Stimulated activated CD4-positive, alpha-beta T cell treated with anti-CD3 and anti-CD28 coated beads, Interleukin-1b, Interleukin-23, amount 100 ng/mL, for 4 hours (primary cell): ENCODE results near the gene PPWD1.
"Not testable (repeated sequence)": the region's sequence is repeated elsewhere in the genome, so short reads cannot be mapped to it uniquely, and the experiment has no call there.

Experiments used
- DNase-seq, 2 donors: peaks; one replicate each; pipeline ENCODE4 v3.0.0-alpha.2; 2020; ENCODE audit warnings: low read depth in 2 of 2

PPWD1 gene

DNA sequence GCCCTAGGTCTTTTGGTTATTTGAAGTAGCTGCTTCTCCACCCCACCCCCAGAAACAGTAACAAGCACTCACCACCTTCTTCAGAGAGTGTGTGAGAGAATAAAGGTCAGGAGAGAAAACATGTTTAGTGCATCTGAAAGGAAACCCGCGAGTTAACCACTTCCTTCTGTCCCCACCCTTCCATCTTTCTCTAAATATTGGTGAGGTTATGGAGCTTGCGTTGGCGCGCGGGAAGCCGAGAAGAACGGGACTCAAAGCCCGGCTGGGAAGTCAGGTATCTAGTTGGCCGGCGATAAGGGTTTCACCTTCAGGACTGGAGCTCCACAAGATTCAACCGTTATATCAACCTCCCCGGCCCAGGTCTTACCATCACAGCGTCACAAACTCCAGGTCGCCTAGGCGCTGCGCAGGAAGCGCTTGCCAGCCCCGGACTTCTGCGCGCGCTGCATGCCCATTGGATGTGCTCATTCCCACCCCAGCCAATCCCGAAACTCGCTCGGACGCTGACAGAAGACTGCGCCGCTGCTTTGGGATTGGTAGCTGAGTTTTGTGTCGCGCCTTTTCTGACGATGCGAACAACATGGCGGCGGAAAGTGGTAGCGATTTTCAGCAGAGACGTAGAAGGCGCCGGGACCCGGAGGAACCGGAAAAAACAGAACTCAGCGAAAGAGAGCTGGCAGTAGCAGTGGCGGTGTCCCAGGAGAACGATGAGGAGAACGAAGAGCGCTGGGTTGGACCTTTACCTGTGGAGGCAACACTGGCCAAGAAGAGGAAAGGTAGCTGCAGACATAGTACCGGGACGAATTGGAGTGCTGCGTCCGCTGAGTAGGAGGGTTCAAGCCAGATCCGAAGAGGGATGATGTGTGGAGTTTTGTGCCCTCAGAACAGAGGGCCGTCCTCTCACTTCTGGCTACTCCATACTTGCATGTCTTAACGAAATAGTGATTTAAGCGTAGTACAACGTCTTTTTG, at the start of gene PPWD1, which contains the start of gene CENPK:
Gene PPWD1 (plus strand): TSS at position 566 of the 971 bp plus-strand sequence. CDS start 15 bp downstream, at position 581.
Gene CENPK (minus strand): TSS at position 438 of the 971 bp plus-strand sequence. CDS start 8,261 bp downstream, outside the sequence.
- peak; percentile 87 to 89 for DNase-seq

DNA sequence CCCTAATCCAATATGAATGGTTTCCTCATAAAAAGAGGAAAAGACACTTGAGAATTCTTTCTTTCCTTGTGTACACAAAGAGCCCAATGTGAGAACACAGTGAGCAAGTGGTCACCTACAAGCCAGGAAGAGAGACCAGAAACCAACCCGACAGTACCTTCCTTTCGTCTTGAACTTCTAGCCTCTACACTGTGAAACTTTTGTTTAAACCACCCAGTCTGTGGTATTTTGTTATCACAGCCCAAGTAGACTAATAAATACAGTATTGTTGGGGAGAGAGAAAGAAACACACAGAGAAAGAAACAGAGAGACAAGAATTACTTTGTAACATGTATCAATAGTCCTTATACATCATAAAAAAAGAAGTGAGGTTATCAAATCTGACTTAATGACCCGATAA, 37.4 kb upstream of the PPWD1 start:
- no peak for DNase-seq

DNA sequence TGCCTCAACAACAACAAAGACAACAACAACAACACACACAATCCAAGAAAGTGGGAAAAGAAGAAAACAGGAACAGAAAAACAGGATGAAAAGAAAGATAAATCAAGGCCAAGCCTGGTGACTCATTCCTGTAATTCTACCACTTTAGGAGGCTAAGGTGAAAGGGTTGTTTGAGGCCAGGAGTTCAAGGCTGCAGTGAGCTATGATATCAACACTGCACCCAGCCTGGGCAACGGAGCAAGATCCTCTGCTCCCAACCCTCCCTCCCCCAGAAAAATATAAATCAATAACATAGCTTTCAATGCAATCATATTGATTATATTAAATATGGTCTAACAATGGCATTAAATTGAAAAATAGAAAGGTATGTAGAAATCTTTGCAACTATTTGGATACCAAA, 32.2 kb upstream of the PPWD1 start:
- DNase-seq: no peak

DNA sequence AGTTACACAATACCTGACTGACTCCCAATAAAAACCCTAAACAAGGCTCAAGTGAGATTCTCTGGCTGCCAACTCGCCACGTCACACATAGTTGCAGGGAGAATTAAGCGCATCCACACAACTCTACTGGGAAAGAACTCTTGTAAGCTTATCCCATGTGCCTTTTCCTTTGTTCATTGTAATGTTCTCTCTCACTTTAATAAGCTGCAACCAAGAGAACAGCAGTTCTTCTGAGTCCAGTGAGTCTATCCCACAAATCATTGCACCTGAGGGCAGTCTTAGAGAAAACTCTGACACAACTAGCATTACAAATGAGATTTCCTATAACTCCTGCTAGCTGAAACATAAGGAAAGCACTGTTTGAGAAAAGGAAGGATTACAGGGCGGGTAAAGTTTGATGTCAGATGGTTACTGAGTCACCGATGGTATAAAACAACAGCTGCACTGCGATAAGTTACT, 27.5 kb upstream of the PPWD1 start:
- no peak for DNase-seq

DNA sequence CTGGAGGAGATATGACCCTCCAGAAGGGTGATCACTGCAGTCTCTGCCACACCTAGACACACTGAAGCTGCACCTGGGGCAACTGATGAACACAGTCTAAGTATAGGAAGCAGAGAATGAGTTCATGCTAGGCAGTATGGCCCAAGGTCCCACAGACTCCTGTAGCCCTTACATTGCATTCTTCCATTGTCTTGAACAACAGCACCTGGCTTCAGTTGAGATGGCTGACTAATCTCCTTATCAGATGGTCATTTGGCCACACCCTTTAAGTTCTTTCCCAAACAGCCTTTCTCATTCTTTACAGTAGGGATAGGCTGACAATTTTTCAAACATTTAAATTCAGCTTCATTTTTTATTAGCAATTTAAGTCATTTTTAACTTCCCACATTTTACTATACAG, 23.3 kb upstream of the PPWD1 start:
- no peak for DNase-seq

DNA sequence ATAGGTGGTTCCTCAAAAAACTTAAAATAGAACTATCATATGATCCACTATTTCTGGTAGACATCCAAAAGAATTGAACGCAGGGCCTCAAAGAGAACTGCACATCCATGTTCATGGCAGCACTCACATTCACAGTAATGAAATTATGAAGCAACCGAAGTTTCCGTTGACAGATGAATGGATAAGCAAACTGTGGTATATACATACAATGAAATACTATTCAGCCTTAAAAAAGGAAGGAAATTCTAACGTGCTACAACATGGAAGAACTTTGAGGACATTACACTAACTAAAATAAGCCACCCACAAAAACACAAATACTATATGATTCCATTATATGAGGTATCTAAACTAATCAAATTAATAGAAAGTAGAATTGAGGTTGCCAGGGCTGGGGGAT, 18.6 kb upstream of the PPWD1 start:
- DNase-seq: no peak

DNA sequence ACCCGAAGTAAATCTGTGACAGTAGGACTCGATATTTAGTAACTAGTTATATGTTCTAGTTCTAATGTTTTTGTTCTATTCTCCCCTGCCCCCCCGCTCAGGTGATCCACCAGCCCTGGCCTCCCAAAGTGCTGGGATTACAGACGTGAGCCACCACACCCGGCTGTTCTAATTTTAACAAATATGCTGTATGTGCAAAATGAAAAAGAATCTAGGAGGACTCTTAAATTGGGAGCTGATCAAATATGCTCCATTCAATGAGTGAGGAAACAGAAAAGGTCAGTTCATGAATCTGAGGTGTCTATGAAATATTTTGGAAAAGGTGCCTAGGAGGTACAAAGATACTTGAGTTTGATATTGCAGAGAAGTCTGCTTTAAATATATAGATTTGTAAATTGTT, 17.0 kb upstream of the PPWD1 start:
- DNase-seq: no peak

DNA sequence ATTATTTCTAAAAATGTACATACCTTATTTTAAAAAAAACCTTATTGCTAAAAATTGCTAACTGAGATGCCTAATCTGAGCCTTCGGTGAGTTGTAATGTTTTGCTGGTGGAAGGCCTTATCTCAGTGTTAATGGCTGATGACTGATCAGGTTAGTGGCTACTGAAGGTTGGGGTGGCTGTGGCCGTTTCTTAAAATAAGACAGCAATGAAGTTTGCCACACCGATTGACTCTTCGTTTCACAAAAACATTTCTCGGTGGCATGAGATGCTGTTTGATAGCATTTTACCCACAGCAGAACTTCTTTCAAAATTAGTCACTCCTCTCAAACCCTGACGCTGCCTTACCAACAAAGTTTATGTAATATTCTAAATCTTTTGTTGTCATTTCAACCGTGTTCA, 14.8 kb upstream of the PPWD1 start:
- no peak for DNase-seq

DNA sequence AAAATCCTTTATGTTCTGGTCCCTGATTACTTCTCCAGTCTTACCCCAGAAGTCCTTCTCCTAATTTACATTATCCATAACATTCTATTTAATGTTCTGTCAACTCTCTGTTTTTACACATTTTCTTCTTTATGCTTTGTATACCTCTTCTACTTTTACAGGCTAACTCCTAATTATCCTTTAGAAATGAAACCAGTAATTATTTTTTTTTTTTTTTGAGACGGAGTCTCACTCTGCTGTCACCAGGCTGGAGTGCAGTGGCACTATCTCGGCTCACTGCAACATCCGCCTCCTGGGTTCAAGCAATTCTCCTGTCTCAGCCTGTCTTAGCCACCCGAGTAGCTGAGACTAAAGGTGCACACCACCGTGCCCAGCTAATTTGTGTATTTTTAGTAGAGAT, 9.2 kb upstream of the PPWD1 start:
- no peak for DNase-seq

DNA sequence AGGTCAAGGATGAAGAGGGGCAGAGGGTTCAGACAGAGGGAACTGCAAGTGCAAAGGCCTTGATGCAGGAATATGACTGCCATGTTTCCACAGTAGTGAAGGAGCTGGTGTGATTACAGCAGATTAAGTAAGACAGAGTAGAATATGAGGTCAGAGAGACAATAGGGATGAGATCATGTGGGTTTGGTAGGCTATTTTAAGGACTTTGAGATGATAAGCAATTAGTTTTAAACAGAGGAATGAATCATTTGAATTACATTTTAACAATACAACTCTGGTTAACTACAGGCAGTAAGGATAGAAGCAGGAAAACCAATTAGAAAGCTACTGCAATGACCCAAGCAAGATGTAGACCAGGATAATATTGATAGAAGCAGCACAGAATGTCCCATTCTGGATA, 7.8 kb upstream of the PPWD1 start:
- DNase-seq: no peak

DNA sequence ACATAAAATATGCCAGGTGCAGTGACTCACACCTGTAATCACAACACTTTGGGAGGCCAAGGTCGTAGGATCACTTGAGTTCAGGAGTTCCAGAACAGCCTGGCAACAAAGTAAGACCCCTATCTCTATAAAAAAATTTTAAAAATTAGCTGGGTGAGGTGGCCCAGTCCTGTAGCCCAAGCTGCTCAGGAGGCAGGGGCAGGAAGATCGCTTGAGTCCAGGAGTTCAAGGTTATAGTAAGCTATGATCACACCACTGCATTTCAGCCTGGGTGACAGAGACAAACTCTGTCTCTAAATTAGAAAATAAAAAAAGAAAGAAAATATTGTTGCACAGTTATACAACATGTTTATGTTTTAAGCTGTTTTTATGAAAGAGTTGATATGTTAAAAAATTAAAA, 6.9 kb upstream of the PPWD1 start:
- no peak for DNase-seq

DNA sequence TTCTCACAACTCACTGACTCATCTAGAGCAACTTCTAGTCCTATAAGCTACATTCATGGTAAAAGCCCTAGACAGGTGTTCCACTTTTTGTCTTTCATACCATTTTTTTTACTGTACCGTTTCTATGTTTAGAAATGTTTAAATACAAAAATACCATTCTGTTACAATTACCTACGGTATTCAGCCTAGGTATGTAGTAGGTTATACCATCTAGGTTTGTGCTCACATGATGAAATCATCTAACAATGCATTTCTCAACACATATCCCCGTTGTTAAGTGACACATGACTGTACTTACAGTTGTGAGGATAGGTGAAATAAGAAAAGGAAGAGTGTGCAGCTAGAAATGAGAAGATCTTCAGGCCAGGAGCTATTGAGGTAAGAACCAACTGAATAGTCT, 6.4 kb upstream of the PPWD1 start:
- no peak for DNase-seq

DNA sequence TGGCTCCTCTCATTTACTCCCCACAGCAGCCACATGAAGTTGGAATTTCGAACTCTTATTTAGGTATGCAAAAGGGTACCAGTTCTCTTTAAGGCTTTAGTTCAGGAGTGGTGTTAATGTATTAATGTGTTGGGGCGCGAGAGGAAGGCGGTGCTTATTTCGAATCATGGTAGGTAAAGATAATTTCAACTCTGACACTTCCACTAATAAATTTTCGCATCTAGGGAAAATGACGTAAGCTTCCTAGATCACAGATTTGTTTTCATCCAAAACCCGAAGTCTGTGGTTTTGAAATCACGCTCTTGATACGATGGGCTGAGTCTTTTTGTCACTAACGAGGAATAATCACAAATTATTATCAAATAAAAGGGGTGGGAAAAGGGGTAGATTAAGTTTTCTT, 681 bp downstream of the PPWD1 start:
- DNase-seq: no peak

DNA sequence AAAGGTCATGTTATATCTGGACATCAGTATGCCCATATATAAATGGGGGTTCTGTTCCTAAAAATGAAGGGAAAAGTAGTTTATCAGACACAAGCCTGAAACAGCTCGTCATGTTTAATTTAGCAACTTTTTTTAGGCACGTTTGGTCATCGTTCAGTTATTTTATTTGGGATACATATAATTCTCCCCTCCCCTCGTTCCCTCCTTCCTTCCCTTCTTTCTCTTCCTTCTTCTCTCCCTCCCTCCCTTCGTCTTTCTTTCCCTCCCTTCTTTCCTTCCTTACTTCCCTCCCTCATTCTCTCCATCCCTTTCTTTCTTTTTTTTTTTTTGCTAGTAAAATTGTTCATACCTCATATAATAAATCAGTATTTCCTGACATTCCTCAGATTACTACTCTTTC, 3.4 kb downstream of the PPWD1 start:
- no peak for DNase-seq

DNA sequence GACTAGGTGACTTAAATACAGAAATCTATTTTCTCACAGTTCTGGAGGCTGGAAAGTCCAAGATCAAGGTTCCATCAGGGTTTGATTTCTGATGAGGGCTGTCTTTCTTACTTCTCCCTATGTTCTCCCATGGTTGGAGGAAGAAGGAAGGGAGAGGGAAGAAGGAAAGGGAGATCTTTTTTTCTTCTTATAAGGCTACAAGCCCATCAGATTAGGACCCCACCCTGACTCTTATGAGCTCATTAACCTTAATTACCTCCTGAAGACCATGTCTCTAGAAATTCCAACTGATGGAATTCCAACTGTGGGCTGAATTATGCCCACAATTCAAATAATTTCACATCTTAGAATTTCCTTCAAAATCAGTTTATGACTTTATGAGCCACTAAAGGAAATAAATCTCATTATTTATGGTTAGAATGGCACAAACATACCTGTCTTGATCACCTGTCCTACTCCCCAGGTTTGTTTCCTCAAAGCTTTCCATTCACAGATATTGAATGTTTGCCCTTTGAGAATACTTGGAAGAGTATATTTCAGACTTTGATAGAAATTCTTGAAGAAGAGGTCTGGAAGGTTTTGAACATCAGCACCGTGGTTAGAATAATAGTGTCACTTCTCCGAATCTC, 7.6 kb downstream of the PPWD1 start:
- DNase-seq: no peak

DNA sequence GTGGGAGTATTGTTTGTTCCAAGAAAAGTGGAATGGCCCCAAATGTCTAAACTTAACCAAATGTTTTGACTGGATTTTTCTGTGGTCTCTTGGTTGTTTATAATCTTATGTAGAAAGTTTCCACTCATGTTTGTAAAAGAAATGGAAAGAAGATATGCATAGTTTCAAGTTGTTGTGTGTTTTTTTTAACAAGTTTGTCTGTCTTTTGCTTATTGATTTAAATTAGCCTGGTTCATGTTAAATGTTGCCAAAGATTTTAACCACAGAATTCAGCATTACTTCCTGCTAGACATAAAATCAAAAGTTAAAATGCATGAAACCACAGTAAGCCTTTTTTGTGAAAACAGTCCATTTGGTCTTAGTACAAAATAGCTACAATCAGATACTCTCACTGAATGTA, 14.0 kb downstream of the PPWD1 start:
- DNase-seq: no peak

DNA sequence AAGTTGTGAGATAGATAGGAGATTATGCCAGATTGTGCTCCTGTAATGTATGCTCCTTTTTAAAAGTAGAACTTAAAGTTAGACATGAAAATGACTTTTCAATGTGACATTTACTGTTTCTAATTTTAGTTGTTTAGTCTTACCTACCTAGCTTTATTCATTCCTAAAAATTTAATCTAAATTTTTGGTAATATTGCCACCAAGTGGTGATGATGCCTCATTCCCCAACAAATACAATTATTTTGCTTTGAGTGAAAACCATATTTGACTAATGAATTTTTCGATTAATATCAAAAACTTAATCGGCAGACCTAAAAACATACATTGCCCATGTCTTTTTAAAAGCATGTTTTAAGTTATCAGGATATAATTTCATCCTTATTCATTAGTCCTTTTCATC, 25.6 kb downstream of the PPWD1 start:
- DNase-seq: no peak

DNA sequence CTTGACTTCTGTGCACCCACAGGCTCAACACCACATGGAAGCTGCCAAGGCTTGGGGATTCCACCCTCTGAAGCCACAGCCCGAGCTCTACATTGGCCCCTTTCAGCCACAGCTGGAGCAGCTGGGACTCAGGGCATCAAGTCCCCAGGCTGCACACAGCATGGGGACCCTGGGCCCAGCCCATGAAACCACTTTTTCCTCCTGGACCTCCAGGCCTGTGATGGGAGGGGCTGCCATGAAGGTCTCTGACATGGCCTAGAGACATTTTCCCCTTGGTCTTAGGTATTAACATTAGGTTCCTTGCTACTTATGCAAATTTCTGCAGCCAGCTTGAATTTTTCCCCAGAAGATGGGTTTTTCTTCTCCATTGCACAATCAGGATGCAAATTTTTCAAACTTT, 38.7 kb downstream of the PPWD1 start:
- not testable (repeated sequence) for DNase-seq

DNA sequence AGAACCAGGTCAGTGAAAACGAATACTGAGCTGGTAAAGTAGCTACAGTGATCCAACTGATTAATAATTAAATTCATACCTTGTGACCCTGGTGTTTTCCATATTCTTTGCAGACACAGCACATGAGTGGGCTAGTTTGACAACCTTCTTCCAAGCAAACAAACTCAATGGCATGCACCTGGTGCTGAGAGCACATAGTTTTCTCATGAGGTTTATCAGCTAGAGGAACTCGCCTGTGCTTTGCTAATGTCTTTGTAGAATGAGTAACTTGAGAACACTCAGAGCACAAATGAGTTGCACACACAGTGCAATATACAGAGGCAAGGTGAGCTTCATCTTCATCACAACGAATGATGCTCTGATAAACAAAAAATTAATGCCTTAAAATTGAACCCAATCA, 48.4 kb downstream of the PPWD1 start:
- no peak for DNase-seq

DNA sequence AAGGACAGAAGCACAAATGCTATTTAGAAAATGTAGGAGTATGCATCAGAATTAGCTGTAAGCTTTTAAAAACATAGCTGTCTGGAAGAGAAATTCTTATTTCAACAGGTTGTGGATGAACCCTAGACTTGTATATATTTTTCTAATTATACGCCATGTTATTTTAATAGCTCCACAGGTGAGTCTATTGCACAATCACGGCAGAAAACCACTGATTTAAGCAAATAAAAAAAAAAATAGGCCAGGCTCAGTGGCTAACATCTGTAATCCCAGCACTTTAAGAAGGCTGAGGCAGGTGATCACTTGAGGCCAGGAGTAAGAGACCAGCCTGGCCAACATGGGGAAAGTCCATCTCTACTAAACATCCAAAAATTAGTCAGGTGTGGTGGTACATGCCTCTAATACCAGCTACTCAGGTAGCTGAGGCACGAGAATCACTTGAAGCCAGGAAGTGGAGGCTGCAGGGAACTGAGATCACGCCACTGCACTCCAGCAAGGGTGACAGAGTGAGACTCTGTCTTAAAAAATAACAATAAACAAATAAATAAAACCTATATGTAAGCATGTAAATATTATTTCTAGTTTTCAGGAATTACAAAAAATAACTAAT, 49.3 kb downstream of the PPWD1 start:
- no peak for DNase-seq

DNA sequence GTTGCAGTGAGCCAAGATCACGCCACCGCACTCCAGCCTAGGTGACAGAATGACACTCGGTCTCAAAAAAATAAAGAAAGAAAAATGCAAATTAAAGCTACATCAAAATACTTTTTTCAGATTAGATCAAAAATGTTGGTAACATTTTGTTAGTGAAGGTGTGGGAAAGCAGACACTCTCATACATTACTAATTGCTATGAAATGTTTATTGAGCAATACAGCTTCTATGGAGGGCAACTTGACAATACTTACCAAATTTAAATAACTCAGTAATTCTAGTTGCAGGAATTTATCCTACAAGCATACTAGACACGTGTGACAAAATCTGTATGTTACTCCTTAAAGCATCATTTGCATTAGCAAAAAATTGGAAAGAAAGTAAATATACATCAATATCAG, 56.9 kb downstream of the PPWD1 start:
- DNase-seq: no peak

DNA sequence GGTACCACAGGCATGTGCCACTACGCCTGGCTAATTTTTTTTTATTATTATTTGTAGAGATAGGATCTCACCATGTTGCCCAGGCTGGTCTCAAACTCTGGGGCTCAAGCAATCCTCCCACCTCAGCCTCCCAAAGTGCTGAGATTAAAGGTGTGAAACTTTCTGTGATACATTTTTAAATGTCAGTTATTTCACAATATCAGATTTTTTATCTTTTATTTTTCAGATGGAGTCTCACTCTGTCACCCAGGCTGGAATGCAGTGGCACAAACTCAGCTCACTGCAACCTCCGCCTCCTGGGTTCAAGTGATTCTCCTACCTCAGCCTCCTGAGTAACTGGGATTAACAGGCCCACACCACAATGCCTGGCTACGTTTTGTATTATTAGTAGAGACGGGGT, 58.9 kb downstream of the PPWD1 start:
- not testable (repeated sequence) for DNase-seq

DNA sequence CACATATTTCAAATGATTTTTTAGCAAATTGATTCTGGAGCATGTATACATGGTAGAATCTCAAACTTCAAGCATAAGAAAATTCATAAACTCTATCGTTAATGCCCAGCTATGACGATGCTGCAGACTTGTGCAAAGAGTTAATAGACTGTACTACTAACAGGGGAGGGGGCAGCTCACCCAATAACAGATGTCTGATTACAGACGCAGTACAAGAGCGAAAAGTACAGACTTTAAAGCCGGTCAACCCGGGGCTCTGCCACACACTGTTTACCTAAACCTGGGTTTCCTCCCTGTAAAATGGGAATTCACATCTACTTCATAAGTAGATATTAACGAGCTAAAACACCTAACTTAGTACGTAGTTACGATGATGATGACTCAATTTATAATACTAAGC, 60.4 kb downstream of the PPWD1 start:
- no peak for DNase-seq
